ENCODE data around the gene EFHB.
"Not testable (repeated sequence)": the region's sequence is repeated elsewhere in the genome, so short reads cannot be mapped to it uniquely, and the experiment has no call there.

The EFHB gene, protein sequence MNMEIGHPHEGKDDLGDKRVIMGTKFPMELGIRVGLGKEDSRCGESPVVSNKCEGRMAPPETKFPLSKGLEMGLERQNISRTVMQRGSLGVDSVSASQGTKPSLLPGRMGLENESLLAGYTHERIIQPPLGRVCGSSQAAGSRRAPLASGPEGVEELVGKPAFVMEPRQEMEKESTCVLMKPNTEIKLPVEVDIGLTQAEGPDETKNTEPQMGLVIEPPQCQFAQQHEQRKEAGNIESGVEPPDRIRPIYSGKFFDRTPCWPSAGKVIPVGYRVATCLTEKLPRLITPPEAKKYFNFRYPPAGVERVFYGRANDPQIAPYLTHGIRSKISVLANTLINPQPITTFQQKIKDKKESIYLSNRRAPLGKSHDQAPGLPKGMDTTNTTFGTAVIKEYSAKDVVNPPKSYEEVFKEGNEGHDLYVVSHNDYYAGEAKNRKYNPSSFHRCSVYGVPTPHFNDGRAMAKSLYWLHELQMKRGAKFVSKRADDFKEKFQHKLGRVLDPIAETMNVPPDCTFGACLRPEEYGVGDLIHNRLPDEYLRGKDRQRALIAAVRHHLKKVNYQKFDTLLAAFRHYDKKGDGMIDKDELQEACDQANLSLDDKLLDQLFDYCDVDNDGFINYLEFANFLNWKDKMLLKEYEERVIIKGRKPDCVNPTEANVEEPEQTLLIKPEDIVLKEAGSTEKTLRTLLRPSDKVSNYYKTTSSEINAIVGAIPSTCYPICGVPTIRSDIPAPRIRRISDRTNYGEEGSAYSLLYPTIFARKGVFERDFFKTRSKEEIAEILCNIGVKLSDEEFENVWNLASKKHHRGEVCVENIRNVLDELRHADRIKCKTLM

DNA sequence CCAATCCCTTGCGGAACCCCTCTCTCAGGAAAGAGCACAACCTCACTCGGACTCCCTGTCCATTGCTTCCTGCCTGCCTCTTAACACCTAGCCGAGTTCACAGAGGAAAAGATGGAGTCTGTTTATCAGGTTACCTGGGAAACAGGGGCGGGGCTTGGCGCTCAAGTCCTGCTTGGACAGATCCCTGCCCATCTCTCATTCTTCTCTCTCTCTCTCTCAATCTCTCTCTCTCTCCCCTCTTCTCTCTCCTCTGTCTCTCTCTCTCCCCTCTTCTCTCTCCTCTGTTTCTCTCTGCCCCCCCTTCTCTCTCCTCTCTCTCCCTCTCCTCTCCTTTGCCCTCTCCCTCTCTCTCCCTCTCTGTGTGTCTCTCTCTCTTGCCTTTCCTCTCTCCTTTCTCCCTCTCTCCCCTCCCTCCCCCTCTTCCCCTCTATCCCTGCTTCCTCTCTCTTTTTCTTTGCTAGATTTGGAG, at the start of gene EFHB:
EFHB (minus strand) TSS at position 120 of the 469 bp plus-strand sequence. CDS start 199 bp downstream, outside the sequence.
- DNase-seq: no peak

DNA sequence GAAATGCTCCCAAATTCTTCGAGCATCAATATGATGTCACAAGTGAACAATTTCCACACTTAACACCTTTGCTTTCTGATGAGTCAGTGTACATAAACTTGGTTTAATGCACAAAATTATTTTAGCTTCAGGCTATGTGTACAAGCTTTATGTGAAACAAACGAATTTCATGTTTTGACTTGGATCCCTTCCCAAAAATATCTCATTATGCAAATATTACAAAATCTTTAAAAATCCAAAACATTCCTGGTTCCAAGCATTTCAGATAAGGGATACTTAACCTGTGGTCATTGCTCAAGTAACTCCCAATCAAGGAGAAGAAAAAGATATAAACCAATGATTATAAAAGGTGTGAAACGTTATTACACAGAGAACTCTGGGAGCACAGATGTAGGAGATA, 38.0 kb upstream of the EFHB start:
- no peak for DNase-seq

DNA sequence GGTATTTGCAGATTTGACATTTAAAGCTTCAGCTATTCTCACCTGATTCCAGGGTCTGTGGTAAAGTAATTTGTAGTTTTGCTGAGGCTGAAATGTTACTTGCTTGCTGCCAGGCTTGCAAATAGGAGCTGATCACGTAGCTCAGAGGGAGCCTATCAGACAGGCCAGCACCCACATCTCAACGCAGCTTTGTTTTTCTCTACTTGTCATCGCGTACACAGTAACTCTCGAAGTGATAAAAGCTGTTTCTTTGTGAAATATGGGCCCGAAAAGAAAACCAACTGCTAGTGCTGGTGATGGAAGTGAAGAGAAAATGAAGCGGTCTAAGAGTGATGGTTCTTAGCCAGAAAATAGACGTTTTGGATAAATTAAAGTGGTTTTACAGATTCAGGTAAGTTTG, 36.3 kb upstream of the EFHB start:
- no peak for DNase-seq

DNA sequence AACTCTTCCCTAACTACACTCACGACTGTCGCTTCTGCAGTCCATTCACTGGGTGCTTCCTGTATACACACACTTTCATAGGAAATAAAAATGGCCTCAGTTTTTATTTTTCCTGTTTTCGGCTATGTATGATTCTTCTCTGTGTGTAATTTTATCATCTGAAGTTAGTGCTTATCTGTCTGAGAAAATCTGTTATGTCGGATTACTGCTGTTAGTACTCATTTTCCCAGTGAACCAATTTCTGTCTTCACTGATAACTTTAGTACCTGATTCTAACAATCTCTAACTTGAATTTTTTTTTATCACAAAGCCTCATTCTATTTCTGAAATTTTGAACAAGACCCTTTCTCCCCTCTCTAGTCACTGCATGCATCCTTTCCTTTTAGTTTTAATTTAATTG, 33.8 kb upstream of the EFHB start:
- no peak for DNase-seq

DNA sequence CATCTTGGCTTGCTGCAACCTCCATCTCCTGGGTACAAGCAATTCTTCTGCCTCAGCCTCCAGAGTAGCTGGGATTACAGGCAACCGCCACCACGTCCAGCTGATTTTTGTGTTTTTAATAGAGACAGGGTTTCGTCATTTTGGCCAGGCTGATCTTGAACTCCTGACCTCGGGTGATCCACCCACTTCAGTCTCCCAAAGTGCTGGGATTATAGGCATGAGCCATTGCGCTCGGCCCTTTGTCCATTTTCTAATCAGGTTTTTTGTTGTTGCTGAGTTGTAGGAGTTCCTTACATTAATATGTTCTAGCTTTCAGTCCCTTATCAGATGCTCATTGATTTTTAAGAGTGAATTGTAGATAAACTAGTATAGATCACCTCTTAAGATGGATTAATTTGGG, 33.2 kb upstream of the EFHB start:
- no peak for DNase-seq

DNA sequence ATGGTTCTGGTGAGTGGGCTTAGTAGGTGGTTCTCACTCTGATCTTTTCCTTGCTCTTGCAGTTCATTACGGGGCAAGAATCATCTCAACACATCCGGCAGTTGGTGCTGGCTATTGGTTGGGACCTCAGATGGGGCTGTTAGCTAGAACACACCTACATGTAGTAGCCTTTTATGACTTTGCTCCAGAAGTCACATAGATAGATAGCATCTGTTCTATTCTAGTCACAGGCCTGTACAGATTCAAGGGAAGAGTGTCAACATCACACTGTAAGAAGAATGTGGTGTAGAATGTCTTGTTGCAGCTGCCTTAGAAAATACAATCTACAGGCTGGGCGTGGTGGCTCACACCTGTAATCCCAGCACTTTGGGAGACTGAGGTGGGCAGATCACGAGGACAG, 27.9 kb upstream of the EFHB start:
- no peak for DNase-seq

DNA sequence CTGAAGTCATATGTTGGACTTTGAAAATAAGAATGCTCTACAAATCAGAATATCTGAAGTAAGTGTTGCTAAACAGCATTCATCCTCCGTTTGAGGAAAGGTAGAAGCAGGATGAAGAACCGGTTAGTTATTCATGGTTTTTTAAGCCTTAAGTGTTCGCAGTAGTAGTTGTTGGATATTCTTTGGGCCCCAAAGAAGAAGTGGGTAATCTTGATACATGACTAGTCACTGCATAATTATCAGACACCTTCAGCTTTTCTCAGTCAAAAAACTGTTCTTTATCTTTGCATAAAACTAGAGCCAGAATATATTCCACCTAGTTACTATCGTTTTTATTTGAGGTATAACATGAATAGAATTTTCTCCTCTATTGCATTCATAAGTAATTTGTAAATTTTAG, 26.7 kb upstream of the EFHB start:
- DNase-seq: no peak

DNA sequence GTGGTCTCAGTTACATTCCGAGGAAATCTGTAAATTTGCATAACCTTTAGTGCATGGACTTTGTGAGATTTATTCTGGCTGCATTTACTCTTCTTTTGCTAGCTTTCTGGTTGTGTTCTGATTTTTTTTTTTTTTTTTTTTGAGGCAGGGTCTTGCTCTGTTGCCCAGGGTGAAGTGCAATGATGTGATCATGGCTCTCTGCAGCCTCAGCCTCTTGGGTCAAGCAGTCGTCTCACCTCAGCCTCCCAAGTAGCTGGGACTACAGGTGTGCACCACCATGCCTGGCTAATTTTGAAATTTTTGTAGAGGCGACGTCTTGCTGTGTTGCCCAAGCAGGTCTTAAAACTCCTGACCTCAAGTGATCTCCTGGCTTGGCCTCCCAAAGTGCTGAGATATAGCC, 25.5 kb upstream of the EFHB start:
- DNase-seq: no peak

DNA sequence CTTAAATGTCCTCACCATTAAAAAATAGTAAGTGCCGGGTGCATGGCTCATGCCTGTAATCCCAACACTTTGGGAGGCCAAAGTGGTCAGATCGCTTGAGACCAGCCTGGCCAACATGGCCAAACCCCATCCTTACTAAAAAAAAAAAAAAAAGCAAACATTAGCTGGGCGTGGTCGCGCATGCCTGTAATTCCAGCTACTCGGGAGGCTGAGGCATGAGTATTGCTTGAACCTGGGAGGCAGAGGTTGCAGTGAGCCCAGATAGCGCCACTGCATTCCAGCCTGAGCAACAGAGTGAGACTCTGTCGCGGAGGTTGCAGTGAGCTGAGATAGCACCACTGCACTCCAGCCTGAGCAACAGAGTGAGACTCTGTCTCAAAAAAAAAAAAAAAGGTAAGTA, 23.3 kb upstream of the EFHB start:
- DNase-seq: not testable (repeated sequence)

DNA sequence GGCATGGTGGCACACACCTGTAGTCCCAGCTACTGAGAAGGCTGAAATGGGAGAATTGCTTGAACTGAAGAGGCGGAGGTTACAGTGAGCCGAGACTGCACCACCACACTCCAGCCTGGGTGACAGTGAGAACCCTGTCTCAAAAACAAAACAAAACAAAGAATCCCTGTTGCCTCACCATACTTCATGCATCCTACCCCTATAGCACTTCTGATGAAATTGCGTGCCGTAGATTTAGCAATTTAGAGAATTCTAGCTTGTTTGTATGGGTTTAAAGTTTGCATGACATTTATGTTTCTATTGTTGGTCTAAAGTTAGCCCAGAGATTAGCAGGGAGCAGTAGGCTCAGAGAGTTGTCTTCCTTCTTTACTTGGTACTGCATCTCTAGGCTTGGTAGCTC, 20.7 kb upstream of the EFHB start:
- DNase-seq: no peak

DNA sequence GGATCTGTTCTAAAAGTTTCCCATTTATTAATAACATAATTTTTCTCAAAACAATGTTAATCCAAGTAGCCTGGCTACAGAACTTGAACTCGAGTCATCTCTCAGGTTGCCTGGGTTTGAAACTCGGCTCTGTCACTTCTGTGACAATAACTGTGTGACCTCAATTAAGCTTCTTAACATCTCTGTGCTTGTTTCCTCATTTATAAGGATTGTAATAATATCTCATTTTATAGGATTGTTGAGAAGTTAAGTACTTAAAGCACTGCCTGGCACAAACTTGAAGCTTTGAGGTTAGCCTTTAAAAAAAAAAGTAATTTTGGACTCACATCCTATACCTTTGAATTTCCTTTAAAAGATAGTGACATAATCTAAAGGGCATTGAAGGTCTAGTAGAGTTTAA, 16.3 kb upstream of the EFHB start:
- no peak for DNase-seq

DNA sequence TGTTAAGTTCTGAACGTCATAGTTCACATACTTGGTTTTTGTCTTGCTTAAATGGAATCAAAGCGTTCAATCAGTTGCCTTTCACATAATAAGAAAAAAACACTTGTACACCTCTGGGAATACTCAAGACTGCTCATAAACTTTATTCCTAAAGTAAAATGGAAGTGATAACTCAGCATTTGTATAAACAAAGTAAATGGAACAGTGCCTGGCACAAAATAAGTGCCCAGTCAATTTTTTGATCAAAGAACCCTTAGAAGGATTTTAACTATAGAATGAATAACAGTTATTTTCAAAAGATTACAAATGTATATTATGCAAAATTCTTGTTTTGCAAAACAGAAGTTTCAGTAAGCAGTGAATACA, 14.2 kb upstream of the EFHB start:
- no peak for DNase-seq

DNA sequence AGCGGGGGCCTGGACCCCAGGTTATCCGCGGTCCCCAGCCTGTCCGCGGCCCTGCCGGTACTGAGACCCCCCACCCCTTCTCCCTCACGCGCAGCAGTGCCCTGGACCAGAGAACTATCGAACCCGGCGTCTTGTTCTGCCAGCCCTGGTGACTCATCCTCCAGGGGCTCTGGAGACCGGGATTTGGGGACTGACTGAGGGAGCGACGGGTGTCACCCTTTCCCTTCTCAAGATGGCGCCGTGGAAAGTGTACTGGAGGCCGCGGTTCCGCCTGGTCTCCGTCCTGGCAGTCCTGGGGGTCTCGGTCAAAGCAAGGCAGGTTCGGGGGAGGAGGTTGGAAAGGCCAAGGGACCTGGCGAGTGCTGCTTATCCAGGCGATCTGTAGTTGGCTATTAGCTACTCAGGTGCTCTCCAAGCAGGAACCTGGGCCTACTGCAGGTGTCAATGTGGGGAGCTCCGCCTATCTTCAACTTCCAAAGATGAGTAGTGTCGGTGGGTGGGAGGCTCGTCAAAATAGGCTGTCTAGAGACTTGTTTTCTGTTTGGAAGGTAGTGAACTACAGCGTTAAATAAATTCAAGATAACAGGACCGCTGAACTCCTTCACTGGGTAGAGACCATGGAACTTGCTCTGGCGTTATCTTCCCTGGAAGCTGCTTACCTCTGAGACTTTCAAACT, 13.7 kb upstream of the EFHB start:
- peak; percentile 60 to 64 for DNase-seq

DNA sequence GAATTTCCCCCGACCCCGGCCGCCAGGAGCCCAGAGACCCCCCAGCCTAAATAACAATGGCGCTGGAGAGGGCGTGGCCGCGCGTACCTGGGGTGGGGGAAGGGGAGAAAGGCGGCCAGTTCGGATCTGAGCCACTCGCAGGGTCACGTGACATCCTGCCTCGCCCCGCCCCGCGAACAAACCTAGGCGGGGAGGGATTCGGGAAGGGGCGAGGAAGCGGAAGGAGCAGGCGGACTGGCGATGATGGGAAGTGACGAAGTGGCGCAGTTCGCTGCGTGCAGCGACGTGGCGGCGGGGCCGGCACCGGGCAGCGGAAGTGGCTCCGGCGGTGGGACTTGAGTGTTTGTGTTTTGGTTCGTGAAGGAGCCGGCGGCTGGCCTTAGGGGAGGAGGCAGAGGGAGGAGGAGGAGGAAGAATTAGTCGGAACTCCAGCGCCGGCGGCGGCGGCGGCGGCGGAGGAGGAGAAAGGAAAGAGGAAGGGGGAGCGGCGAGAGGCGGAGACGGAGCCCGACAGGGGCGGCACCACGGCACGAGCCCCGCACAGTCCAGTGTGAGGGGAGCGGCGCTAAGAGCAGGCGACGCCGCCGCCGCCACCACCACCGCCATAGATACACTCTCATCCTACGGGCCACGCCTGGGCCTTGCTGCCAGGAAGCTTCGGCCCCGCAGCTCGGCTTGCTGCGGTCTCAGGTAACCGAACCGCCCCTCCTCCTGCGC, 13.0 kb upstream of the EFHB start, which contains the start of gene RAB5A:
RAB5A (plus strand) TSS at position 266 of the 717 bp plus-strand sequence. CDS start 3,802 bp downstream, outside the sequence.
- DNase-seq: peak; percentile 97

DNA sequence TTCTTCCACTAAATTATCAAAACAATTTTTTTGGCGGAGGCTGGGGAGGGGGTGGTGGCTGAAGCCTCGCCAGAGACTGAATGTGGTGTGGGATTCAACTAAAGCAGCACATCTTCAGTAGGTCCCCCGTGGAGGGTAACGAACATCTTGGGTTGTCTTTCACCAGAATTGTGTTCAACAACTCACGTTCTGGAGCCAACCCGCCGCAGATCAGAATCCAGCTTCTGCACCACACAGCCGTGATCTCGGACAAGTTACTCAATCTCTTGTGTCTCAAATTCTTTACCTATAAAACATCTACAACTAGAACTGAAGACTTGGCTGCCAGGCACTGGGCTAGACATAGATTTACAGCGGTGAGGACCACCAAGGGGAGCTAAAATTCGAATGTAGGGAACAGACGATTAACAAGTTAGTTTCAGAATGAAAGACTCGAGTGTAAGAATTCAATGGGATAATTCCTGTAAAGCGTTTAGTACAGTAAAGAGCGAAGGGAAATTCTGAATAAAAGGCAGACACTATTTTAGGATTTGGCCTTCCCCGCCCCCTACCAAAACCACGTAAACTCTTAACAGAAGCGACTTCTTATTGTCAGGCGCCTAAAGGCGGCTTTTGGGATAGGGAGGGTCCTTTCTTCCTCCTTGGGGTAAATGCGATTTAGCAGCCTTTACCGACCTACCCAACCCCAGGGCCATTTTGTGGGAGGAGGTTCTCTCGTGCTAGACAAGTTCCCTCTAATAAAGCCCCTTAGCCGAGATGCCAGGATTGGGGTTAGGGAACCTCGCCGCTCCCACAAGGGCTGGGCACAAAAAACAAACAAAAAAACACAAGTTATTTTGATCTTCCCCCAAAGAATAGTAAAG, 12.2 kb upstream of the EFHB start:
- no peak for DNase-seq

DNA sequence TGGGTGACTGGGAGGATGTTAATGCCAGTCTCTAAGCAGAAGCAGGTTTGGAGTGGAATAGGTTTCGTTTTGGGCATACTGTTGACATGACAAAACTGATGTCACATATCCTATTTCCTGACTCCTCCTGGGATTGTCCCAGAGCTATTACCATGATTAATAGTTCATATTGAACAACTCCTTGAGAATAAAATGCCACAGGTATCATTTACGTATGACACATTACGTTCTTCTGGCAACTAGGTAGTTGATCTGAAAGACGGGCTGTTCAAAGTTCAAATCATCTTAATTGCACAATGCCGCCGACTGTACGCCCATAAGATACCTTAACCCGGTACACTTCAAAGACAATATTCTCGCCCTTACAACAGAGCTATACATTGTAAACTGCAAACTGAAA, 11.5 kb upstream of the EFHB start:
- DNase-seq: no peak

DNA sequence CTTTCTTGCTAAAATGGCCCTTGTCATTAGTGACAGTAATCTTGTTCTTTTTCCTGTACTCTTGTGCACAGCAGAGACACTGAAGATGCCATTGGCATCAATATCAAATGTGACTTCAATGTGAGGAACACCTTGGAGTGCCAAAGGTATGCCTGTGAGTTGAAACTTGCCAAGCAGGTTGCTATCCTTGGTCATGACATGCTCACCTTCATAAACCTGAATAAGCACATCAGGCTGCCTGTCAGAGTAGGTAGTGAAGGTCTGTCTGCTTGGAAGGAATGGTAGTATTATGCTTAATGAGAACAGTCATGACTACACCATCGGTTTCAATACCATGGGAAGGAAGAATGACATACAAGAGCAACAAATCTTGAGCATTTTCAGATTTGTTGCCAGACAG, 6.6 kb upstream of the EFHB start:
- no peak for DNase-seq

DNA sequence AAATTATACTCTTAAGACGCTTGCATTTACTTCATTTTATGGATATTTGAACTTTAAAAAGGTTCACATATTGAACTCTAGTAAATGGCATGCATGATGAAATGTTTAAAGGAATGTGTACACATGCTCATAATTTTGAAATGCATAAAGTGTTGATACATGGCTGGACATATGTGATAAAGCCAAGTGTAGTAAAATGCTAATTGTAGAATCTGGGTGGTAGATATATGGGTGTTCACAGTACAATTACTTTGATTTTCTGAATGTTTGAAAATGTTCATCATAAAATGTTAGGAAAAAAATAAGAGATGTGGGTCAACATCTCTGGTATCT, 4.2 kb upstream of the EFHB start:
- DNase-seq: no peak

DNA sequence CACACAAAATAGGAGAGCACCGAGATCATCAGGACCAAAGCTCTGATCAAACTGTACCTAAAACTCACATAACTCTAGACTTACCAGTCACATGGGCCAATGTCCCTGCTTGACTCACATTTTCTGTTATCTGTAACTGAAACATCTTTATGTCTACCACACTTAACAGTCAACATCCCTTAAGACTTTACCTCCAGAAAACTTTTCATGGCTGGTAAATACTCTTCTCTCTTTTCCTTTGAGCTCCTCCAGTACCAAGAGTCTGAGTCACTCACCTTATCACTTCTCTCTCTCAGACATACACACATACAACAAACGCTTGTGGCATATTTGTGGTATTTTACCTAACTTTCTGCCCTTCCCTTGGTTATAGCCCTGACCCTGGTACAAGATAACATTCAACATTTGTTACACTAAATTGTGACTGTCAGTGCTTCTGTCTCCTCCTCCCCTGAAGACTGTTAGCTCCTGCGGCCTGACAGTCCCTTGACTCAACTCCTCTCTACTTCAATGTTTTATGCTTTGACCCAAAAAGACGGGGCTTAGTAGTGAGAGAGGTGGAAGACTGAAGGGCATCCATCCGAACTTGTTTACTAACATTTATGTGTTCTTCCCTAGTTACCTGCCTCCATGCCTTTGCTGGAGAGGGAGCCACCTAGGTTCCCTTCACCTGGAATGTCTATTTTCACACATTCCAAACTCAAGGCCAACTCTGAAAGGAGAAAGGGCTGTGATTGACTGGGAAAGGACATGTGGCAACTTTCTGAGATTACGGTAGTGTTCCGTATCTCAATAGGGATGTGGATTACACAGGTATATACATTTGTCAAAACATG, 3.7 kb upstream of the EFHB start:
- DNase-seq: no peak

DNA sequence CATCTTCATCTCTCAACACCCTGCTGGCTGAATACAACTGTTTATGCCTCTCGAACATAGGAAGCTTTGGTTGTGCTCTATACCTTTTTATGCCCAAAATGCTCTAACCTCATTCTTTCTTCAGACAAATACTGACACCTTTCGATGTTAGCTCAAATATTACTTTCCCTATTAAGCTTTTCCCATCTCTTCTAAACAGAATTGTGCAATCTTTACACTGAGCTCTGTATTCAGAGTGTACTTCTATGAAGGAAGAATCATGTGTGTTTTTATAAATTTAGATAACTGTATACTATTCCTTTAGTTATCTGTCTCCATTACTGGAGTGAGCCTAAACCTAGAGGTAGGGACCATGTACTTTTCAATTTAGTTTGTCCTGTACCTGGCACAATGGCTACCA, 1.6 kb downstream of the EFHB start:
- no peak for DNase-seq

DNA sequence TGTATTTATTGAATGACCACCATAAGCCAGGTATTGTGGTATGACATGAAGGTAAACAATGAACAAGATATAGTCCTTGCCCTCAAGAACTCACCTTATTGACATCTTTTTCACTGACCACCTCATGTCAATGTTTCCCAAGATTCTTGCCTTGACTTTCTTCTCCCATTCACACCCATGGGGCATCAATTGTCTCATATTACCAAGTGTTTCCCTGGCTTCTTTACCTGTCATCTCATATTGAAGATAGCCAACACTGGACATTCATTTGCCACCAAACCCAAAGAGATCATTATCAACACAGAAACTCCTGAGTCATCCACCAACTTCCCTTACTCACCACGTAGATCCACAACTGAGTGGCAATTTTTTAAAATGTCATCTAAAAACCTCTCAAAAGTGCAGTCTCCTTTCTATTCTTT, 2.2 kb downstream of the EFHB start:
- no peak for DNase-seq

Data from CD4-positive, alpha-beta T cell treated with Interleukin-4 for 1 hour (primary cell).